ENCODE data around the gene POLR2E. TPM values are rescaled to one million over a fixed set of nuclear protein-coding genes. Genes with fewer than 3 reads are reported as not detected.

The POLR2E gene
- total and polyA plus RNA-seq, 2 experiments from 2014 or later, result 257 to 286 TPM

- Mint-ChIP-seq H3K4me3 (no peak overlapping the region; the same call in 2 of the 3 replicates), H3K4me1 (peaks cover 5% of the 10 kb centered on the region; the same call in 1 of the 3 replicates), H3K36me3 (ENCODE audit: low read depth) (peaks cover 37% of the 10 kb centered on the region), H3K27me3 (ENCODE audit: insufficient read depth, low read depth, poor library complexity) (peaks cover 12% of the 10 kb centered on the region), H3K9me3 (no peaks in the 10 kb centered on the region), H3K27ac (no peak overlapping the region)
- no peak overlapping the region for H3K4me3 ChIP-seq
- H2AFZ ChIP-seq, result no peak overlapping the region
- H3K4me1 ChIP-seq (ENCODE audit: insufficient read depth), result no peaks in the 10 kb centered on the region
- 0 out of 2 replicates have a peak, but pooled peaks cover 3% of the 10 kb centered on the region for H4K20me1 ChIP-seq (replicated peaks; ENCODE audit: insufficient read depth)
- no peak for DNase-seq (ENCODE audit: low spot score)
- H3K9me2 ChIP-seq (ENCODE audit: insufficient read depth), result no peaks in the 10 kb centered on the region
- peaks cover 4% of the 10 kb centered on the region; the same call in 1 of the 2 replicates for H3K36me3 ChIP-seq (ENCODE audit: insufficient read depth)
- ATAC-seq, result no peak
- TF ChIP-seq, protein P1, sequence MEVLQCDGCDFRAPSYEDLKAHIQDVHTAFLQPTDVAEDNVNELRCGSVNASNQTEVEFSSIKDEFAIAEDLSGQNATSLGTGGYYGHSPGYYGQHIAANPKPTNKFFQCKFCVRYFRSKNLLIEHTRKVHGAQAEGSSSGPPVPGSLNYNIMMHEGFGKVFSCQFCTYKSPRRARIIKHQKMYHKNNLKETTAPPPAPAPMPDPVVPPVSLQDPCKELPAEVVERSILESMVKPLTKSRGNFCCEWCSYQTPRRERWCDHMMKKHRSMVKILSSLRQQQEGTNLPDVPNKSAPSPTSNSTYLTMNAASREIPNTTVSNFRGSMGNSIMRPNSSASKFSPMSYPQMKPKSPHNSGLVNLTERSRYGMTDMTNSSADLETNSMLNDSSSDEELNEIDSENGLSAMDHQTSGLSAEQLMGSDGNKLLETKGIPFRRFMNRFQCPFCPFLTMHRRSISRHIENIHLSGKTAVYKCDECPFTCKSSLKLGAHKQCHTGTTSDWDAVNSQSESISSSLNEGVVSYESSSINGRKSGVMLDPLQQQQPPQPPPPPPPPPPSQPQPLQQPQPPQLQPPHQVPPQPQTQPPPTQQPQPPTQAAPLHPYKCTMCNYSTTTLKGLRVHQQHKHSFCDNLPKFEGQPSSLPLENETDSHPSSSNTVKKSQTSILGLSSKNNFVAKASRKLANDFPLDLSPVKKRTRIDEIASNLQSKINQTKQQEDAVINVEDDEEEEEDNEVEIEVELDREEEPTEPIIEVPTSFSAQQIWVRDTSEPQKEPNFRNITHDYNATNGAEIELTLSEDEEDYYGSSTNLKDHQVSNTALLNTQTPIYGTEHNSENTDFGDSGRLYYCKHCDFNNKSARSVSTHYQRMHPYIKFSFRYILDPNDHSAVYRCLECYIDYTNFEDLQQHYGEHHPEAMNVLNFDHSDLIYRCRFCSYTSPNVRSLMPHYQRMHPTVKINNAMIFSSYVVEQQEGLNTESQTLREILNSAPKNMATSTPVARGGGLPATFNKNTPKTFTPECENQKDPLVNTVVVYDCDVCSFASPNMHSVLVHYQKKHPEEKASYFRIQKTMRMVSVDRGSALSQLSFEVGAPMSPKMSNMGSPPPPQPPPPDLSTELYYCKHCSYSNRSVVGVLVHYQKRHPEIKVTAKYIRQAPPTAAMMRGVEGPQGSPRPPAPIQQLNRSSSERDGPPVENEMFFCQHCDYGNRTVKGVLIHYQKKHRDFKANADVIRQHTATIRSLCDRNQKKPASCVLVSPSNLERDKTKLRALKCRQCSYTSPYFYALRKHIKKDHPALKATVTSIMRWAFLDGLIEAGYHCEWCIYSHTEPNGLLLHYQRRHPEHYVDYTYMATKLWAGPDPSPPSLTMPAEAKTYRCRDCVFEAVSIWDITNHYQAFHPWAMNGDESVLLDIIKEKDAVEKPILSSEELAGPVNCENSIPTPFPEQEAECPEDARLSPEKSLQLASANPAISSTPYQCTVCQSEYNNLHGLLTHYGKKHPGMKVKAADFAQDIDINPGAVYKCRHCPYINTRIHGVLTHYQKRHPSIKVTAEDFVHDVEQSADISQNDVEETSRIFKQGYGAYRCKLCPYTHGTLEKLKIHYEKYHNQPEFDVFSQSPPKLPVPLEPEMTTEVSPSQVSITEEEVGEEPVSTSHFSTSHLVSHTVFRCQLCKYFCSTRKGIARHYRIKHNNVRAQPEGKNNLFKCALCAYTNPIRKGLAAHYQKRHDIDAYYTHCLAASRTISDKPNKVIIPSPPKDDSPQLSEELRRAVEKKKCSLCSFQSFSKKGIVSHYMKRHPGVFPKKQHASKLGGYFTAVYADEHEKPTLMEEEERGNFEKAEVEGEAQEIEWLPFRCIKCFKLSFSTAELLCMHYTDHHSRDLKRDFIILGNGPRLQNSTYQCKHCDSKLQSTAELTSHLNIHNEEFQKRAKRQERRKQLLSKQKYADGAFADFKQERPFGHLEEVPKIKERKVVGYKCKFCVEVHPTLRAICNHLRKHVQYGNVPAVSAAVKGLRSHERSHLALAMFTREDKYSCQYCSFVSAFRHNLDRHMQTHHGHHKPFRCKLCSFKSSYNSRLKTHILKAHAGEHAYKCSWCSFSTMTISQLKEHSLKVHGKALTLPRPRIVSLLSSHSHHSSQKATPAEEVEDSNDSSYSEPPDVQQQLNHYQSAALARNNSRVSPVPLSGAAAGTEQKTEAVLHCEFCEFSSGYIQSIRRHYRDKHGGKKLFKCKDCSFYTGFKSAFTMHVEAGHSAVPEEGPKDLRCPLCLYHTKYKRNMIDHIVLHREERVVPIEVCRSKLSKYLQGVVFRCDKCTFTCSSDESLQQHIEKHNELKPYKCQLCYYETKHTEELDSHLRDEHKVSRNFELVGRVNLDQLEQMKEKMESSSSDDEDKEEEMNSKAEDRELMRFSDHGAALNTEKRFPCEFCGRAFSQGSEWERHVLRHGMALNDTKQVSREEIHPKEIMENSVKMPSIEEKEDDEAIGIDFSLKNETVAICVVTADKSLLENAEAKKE (CRISPR knock-in tag; IDR thresholded peaks at IDR 0.05), result no peak
- no peak for TF ChIP-seq ZNF331 (CRISPR knock-in tag; IDR thresholded peaks at IDR 0.05; ENCODE audit: low read depth)
- TF ChIP-seq JUNB (IDR thresholded peaks at IDR 0.05; ENCODE audit: unreplicated experiment), result no peak
- TF ChIP-seq EZH2 (IDR thresholded peaks at IDR 0.05; ENCODE audit: low read depth, unreplicated experiment), result no peak
- no peak for TF ChIP-seq NANOG (IDR thresholded peaks at IDR 0.05; ENCODE audit: borderline replicate concordance)
- H3K79me2 ChIP-seq (replicated peaks; ENCODE audit: insufficient read depth), result 0 out of 2 replicates have a peak, but pooled peaks cover 4% of the 10 kb centered on the region
- H3F3A ChIP-seq (replicated peaks; ENCODE audit: low read depth), result peaks cover 22% of the 10 kb centered on the region
- H3K27me3 ChIP-seq (ENCODE audit: insufficient read depth), result 0 out of 2 replicates have a peak, but pooled peaks cover 5% of the 10 kb centered on the region
- no peak overlapping the region for H3K27ac ChIP-seq (ENCODE audit: low read depth)
- H3K4me2 ChIP-seq, result no peak overlapping the region
Observed at GRCh38 chr19:1076046-1076386, 19.2 kb downstream of the POLR2E start.
